CD4-positive, alpha-beta T cell treated with Interleukin-15 for 4 hours (primary cell): Measurements from ENCODE around the gene VAV3.

ENCODE experiments used
- DNase-seq: peaks from one replicate; pipeline ENCODE4 v3.0.0-alpha.2; 2020; ENCODE audit warnings: low spot score

The VAV3 gene

DNA sequence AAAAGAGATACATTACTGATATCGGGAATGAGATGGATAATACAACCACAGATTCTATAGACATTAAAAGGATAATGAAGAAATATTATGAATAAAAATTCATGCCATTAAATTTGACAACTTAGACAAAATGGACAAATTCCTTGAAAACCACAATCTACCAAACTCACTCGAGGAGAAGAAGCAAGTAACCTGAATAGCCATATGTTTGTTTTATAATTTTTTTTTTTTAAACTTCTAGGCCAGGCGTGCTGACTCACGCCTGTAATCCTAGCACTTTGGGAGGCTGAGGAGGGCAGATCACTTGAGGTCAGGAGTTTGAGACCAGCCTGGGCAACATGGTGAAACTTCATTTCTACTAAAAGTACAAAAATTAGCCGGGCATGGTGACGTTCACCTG is 327.9 kb downstream of the VAV3 start:
- no peak for DNase-seq

DNA sequence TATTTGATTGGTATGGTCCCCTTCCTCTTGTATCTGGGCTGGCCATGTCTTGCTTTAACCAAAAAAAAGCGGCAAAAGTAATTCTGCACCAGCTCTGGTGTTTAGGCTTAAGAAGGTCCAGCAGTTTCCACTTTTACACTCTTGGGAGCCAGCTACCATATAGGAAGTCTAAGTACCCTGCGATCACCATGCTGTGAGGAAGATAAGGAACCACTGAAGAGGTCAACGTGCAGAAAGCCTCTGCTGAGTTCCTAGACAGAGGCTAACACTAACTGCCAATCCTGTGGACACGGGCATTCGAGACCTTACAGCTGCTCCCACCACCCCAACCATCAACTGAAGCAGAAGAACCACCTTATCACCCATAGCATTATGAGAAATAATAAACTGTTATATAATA is 331.4 kb downstream of the VAV3 start:
- DNase-seq, result no peak

DNA sequence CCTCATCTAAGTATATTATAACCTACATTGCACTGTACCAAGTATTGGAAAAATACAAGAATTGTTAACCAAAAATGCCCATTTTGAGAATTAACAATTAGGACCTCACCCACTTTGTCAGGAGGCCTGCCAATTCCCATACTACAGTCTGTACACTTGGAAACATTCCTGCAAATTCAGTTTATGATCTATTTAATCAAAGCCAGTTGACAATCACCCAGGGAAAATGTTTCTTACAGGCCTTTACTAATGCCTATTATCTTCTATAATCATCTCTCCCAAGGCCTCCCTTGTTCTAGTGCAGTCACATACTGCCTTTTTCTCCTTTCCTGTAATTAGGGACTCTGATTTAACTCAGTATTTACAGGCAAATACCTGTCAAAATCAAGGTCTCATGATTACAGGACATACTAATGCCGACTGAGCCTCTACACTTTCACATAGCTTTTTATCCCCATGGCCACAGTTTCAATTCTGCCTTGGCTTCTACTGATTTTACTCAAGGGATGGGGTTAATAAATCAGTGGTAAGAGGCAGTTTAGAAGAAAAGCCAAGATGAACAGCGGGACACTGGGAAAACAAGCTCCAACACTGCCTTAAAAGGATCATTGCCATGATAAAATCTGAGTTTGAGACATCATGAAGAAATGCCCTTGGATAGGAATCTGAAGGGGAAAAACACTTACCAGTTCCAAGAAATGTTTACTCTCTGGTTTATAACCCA is 338.7 kb downstream of the VAV3 start:
- DNase-seq, result no peak

DNA sequence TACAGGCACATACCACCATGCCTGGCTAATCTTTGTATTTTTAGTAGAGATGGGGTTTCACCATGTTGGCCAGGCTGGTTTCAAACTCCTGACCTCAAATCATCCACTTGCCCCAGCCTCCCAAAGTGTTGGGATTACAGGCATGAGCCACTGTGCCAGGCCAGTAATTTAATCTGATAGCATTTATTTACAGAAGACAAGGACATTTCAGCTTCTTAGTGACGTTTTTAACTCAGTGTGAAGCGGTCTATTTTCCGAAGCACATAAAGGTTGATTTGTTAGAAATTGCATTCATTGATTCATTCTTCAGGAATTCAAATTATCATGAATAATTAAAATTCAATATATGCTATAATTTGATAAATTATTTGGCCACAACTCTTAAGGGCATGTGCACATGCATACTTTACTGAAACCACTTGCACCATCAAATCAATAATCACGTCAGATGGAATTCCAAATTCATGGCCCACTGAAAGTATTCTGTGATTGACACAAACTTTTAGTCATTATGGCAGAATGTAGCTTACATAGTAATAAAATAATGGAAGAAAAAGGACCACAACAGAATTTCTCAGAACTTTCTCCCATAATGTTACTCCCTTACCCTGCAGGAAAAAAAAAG is 339.5 kb downstream of the VAV3 start:
- DNase-seq, result no peak

DNA sequence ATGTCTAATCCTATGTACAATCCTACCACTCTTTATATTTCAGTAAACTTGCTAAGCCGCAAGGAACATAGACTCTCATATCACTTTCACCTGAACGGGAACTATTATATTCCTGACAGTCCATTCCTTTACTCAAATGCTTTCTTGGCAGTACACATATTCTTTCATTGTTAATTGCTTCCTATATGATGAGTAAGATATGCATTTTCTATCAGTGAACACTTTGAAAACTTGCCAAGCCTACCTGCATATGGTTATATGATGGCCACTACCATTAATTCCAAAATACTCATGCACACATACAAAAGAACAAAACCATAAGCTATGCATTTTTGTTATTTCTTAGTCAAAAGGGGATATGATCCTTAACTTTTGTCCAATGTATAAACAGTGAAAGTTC is 341.5 kb downstream of the VAV3 start:
- no peak for DNase-seq

DNA sequence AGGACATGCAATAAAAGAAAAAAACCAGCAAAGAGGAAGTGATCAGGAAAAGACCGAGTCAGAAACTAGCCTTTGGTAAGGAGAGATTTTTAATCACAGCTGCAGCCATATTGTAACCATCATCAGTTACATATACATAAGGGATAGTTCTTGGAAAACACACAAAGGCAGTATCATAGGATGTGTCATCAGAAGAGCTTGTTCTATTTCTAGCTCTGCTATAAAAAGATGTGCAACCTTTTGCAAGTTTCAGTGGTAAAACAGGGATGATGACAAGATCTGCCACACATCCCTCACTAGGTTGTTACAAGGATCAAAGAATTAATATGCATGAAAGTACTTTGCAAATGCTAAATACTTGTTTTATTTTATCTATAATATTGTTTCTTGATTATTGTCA is 342.0 kb downstream of the VAV3 start:
- DNase-seq, result no peak

DNA sequence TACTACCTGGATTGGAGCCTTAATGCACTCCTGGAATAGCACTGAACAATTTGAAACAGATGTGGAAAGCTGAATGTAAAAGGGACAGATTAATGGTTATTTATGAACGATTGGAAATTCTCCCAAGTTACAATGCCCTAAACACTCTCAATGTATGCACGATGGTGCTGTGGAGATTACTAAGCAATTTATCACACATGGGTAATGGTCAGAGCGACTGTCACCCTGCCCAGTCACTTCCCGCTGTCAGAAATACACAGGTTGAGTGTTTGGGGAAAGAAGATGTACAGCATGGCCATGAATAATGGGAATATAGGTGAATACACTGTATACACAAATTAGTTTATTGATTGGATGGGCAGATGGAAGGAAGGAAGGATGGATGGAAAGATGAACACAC is 342.4 kb downstream of the VAV3 start:
- no peak for DNase-seq

DNA sequence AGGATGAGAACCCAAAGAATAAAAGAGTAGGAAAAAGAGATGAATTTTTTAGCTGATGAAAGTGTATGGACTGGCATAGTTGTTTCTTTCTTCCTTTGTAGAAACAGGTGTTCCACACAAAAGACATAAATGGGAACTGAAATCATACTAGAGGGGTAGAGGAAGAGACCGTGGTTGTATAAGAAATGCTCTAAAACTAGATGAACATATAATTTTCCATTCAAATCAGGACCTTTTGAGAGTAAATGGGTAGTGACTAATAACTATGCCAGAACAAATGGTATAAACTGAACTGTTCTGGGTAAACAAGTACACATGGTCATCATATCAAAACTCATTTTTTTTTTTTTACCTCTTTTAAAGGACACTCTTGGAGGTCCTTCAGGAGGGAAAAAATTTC is 344.2 kb downstream of the VAV3 start:
- no peak for DNase-seq

DNA sequence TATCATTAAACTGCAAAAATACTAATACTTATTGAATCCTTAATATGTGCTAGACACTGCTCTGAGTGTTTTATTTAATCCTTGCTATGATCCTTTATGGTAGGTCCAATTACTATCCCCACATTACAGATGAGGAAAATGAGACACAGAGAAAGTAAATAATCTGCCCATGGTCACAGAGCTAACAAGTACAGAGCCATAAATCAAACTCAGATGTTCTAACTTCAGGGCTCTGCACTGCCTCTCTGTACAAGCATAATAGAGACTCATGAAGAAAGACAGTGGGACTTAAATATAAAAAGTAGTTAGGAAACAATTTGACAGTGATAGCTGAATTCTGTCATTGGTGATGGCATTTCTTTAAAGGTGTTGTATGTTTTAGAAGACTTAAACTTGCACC is 346.4 kb downstream of the VAV3 start:
- no peak for DNase-seq

DNA sequence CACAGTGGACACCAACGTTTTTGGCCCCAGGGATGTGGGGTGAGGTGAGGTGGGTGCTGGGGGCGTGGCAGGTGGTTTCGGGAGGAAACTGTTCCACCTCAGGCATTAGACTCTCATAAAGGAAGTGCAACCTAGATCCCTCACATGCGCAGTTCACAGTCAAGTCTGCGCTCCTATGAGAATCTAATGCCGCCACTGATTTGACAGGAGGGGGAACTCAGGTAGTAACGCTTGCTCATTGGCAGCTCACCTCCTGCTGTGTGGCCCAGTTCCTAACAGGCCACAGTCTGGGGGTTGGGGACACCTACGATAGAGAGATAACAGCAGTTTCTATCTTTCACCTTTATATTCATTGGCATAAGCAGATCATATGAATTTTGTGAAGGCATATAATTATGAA is 347.1 kb downstream of the VAV3 start:
- no peak for DNase-seq

DNA sequence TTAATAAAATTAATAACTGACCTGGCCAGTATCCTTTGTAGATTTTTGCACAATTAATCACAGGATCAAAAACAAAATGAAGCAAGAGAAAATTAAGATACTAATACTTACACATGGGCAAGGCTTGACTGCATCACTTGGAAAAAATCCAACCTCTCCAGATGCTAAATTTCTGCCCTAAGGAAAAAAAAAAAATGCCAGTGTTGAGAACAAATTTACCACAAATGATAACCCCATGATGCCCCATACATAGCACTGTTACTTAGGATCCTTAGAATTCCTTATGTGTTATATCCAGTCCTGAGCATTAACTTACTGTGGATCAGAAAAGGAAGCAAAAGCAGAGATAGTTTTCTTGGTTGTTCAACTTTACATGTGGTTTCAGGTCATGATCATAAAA is 347.5 kb downstream of the VAV3 start:
- DNase-seq, result no peak

DNA sequence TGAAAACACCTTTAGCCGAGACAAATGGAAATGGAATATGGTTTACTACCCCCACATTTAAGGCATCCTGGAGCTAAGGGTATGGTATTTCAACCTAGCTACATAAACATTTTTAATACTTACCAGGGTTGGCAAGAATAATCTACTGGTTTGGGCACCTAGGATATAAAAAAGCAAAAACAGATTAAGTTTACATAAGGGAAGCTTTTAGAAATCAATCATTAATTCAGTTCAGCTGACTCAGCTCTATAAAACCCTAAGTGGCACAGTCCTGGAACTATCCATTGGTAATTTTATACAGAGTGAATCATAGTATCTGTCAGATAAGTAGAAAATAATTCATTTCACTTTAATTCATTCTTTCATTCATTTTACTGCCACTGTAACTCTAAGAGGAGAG is 355.2 kb downstream of the VAV3 start:
- no peak for DNase-seq

DNA sequence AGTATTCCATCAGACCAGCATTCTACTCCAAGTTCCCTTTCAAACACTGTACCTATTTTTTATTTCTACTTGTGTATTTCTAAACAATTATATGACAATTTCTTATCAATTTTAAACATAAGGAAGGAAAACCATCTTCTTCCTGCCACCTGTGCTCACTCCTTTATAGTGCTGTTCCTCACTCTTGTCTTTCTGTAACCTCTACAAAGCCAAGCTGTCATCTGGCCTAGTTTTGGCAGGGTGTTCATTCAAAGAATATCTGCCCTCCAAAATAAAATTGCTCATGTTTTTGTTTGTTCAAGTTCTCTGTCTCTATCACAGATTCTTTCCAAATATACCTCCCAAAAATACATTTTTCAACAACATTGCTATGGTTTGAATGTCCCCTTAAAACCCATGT is 360.2 kb downstream of the VAV3 start:
- DNase-seq, result no peak

DNA sequence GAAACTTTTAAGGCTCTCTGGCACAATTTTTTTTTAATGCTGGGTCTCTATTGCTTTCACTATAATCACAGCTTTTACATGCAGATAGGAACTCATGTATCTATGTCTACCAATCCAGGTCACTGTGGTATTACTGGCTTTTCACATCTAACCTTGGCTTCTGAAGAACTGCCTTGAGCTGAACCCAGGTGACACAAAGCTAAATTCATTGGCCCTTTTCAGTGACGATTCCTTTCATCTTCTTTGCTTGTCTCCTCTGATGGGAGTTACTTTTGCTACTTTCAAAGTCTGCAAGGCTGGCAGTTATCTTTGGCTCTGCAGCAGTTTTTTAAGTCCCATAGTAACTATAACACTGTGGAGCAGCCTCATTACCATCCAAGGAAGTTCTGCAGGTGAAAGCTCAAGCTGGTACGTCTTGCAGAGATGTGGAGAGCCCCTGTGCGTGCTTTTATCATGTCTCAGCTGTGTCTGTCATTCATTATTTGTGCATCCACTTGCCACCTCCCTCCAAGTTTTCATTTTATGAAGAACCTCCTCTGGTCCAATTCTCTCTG is 364.3 kb downstream of the VAV3 start:
- DNase-seq, result no peak

DNA sequence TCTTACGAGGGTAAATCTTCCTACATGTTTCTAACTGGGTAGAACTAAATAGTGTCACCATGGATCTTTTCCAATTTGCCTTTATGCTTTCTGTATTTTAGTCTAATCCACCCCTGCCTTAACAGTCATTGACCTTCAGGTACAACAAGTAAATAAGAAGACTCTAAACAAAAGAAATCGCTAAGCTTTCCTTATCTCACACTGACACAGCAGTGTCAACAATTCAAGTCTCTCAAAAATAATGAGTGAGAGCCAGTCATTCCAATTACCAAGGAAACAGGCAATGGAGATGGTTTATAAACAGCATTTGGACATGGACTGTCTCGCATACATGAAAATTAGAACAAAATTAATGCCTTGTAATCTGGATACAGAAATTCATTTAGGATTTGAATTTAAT is 365.8 kb downstream of the VAV3 start:
- no peak for DNase-seq

DNA sequence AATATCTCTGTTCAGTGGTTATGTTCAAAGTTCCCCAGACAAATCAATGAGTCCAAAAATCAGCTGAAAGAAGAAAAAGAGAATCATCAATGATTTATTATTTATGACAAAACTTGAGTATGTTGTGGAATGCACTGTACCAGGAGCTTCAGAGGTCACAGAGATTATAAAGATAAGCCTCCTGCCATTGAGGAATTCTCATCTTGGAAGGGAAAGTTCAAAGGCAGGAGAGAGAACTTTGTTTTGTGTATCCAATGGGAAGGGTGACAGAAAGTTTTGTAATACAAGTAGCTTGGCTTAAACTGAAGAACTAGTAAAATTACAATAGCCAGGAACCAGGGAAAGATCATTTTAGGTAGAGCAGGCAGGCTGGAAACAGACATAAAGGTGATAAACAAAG is 367.7 kb downstream of the VAV3 start:
- no peak for DNase-seq

DNA sequence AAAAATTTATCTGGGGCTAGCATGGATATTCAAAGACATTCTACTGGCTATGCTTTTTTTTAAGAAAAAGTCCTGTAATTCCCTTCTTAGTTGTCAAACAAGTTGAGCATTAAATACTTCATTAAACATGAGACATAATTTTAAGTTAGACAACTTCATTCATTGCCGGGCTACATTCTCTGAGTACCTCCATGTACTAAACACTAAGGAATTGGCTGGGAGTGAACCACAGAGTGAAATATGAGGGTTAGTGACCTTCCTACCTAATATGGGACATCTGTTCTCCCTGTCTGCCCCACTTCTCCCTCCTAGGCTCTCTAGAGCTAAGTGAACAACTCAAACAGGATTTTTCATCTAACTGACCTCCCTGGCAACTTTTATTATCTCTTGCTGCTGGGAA is 370.4 kb downstream of the VAV3 start:
- no peak for DNase-seq

DNA sequence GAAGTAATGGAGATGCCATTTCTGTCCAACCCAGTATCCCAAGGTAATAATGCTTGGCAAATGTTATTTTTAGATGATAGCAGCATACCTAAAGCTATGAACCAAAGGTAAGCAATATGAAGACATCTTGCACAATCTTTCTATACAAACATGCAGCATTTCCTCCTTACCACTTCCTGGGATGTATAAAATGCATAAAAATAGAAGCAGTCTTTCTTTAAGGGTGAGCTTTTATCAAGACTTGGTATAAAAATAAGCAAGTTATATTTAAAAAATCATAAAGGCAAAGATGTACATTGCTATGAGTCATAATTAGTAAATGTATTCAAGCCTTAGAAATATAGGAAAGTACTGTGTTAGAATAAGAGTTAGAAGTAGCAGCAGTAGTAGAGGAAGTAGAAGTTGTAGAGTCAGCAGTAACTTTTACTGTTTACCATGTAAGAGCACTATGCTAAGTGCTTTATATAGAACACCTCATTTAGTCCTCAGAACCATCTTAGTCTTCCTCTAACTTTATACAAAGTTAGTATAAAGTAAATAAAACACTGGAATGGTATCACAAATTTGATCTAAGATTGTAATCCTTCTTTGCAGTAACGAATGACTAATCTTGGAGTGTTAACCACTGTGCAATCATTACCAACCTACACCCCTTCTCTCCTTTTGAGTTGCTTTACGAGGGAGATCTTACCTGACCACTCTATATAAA is 371.3 kb downstream of the VAV3 start:
- DNase-seq, result no peak

DNA sequence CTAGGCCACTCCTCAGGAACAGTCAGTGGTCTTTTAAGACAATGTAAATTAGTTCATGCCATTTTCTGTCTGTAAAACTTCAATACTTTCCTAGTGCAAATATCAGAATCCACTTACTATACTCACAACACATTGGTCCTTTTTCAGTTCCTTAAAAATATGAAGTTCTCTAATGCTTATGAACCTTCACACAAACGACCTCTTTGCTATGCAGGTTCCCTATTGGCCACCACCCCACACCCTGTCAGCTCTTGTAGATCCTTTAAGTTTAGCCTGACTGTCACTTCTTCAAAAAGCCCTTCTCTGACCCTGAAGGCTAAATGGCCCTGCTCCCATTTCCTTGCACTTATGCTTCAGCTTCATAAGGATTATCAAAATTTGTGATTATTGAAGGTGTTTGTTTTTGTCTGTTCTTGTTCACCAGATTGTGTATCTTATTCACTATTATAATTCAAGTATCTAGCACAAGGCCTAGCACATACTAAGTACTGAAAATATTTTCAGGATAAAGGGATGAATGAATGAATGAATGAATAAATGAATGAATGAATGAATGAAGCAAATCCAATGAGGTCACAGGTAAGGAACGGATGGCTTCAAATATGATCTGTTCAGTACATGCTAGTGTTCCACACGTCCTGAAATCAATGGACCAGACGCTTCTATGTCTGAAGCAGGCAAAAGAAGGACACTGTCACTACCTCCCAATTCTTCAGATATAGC is 373.9 kb downstream of the VAV3 start:
- no peak for DNase-seq

DNA sequence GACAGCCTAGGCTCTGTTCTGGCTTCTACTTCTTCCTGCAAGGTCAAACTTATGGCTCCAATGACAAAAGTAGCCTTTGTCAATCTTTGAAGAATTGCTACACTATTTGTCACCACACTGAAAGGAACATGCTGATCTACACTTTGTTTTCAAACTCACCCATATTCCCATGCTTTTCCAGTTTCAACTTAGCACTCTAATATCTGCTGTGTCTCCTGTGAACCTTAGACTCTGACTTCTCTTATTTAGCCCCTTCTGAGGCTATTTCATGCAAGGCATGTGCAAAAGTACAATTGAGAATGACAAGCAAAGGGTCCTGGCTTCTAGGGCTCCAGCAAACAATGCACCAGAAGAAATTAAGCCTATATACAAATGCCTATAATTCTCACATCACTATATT is 374.9 kb downstream of the VAV3 start:
- no peak for DNase-seq

DNA sequence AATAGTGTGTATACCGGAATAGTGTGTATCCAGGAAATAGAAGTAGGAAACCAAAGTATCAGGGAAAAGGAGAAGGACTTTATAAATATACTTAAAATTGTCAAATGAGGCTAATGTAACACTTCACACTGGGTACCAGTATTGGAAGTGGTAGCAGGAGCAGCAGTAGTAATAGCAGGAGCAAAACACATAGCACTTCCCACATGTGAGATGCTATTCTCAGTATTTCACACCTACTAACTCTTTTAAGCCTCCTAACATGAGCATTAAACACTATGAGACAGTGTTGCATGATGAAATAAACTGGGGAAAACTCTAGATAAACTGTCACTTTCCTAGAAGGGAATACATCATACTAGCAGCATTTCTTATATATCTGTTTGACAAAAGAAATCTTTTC is 376.7 kb downstream of the VAV3 start:
- no peak for DNase-seq

DNA sequence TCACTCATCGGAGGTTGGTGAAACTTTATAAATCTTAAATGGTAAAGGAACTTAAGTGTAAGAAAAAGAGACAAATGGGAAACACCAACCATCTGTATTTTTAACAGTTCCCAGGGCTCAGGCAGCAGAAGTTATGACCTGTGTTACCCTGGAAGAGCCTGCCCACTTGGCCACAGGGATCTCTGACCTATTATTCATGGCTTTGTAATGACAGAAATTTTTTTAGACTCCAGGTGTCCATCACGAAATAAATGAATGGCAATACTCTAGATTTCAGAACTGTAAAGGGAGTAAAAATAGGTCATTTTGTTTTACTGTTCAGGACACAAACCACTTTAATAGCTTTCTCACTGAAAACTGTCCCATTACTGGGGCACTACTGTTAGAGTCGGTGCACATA is 389.8 kb downstream of the VAV3 start:
- DNase-seq, result no peak

DNA sequence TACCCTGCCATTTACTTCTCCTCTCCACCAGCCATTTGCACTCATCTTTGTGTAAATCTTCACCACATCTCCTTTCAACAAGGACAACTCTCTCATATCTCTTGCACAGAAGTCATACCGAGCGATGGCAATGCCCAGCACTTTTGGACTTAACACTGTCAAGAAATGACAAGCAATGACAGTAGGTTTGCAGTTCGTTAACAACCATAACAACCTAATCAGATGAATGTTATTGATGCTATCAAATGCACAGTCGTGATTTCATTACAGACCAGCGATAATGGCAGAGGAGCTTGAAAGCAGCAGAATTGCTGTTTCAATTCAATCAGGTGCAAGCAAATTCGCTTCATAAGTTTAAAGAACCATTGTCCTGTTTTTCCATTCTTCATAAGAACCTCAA is 390.9 kb downstream of the VAV3 start:
- no peak for DNase-seq
